Neuron (in vitro differentiated cells): ENCODE results near the gene IL18.

ENCODE experiments used
- H2AFZ ChIP-seq: one replicate; pipeline ENCODE4 v1.6.1; 2013; ENCODE audit warnings: low read depth, mild to moderate bottlenecking, inconsistent platforms, low read length, moderate library complexity
- H3K27me3 ChIP-seq: one replicate; pipeline ENCODE4 v1.6.1; 2013; ENCODE audit warnings: low read length; ENCODE audit not compliant: insufficient read depth
- H3K36me3 ChIP-seq: one replicate; pipeline ENCODE4 v1.6.1; 2013; ENCODE audit warnings: low read length; ENCODE audit not compliant: insufficient read depth
- H3K4me1 ChIP-seq: one replicate; pipeline ENCODE4 v1.6.1; 2013; ENCODE audit warnings: low read length; ENCODE audit not compliant: insufficient read depth
- H3K4me3 ChIP-seq: 2 replicates; pipeline ENCODE4 v1.5.1; 2013; ENCODE audit warnings: mild to moderate bottlenecking, low read length, moderate library complexity
- H3K9me3 ChIP-seq: one replicate; pipeline ENCODE4 v1.6.1; 2013; ENCODE audit warnings: low read length

Gene IL18

DNA sequence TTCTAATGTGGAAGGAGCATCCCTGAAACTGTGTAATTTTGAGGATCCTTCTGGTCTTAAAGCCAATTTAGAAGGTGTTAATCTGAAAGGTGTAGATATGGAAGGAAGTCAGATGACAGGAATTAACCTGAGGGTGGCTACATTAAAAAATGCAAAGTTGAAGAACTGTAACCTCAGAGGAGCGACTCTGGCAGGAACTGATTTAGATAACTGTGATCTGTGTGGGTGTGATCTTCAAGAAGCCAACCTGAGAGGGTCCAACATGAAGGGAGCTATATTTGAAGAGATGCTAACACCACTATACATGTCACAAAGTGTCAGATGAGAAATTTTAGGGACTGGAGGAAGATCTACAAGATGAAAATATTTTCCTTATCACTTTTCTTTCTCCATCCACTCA lies 19.0 kb upstream of the IL18 start:
- H3K4me1 ChIP-seq: no peaks in the 10 kb centered on the region
- H3K4me3 ChIP-seq: no peak overlapping the region
- H2AFZ ChIP-seq: no peak overlapping the region
- no peaks in the 10 kb centered on the region for H3K27me3 ChIP-seq
- peaks cover 2% of the 10 kb centered on the region for H3K9me3 ChIP-seq
- no peaks in the 10 kb centered on the region for H3K36me3 ChIP-seq

DNA sequence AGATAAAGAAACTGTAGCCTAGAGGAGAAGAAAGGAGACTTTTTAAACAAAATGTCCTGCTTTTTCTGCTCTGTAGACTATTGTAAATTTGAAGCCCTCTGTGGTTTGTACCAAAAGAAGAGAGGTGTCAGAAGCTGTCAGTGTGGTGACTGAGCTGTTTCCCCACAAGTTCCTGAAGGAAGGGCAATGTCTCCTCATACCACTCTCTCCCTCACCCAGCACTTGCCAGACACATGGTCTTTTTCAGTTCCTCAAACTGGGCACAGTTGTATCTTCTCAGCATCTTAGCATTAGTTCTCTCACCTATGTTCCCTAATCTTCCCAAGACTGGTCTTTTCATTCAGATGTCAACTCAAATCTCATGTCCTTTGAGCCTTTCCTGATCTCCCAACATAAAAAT lies 15.7 kb upstream of the IL18 start:
- Histone ChIP-seq H3K27me3 (no peaks in the 10 kb centered on the region), H3K4me3 (no peak overlapping the region), H2AFZ (no peak overlapping the region), H3K9me3 (peaks cover 2% of the 10 kb centered on the region), H3K4me1 (peaks cover 14% of the 10 kb centered on the region), H3K36me3 (no peaks in the 10 kb centered on the region)

DNA sequence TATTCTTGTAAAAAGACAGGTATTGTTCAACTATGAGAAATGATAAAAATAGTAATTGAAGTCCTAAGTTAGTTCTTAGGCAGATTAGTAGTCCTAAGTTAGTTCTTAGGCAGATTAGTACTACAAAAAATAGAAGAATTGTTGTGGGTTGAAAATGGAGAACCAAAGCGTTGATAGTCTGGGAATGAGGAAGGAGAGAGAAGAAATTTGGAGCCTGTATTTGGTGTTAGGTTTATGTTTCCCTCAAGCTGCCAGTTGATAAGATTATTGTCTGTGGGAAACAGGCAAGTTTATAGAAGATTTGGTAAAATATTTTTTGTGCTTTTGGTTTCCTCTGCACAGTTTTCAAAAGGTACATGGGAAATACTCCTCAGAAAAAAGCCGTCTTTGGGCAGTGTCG lies 15.0 kb upstream of the IL18 start:
- Histone ChIP-seq H3K4me1 (peaks cover 14% of the 10 kb centered on the region), H2AFZ (no peak overlapping the region), H3K36me3 (no peaks in the 10 kb centered on the region), H3K4me3 (no peak overlapping the region), H3K27me3 (no peaks in the 10 kb centered on the region), H3K9me3 (peaks cover 2% of the 10 kb centered on the region)

GRCh38 chr11:112178428-112178827 lies 14.5 kb upstream of the IL18 start:
- Histone ChIP-seq H3K27me3 (no peaks in the 10 kb centered on the region), H2AFZ (no peak overlapping the region), H3K4me1 (peaks cover 14% of the 10 kb centered on the region), H3K4me3 (no peak overlapping the region), H3K36me3 (no peaks in the 10 kb centered on the region), H3K9me3 (peaks cover 2% of the 10 kb centered on the region)

DNA sequence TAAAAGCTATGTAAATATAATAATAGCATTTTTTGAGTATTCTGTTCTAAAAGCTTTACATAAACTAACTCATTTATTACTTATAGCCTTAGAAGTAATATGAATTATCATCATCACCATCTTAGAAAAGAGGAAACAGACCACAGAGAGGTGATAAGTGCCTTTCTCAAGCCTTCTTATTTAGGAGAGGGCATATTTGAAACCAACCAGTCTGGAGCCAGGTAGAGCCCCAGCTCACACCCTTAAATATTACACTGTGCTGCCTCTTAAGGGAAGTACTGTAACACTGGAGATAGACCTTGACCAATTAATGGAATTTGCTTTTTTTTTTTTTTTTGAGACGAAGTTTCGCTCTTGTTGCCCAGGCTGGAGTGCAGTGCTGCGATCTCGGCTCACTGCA lies 13.7 kb upstream of the IL18 start:
- Histone ChIP-seq H3K4me3 (no peak overlapping the region), H3K27me3 (no peaks in the 10 kb centered on the region), H3K9me3 (peaks cover 2% of the 10 kb centered on the region), H3K36me3 (no peaks in the 10 kb centered on the region), H2AFZ (no peak overlapping the region), H3K4me1 (peaks cover 14% of the 10 kb centered on the region)

DNA sequence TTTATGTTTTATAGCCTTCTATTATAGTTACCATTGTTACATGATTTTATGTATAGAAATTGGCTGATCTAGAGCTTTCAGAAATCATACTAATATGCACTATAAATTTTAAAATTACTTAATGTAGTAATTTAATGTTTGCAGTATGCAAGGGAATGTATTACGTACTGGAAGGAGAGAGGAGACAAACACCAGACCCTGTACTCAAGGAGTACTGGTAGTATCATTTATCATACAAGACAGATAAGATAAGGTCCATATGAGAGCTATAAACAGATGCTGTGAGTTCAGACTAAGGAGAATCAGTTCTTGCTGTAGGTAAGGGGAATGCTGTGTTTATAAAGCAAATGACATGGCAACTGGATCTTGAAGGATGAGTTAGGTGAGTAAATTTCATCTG lies 12.2 kb upstream of the IL18 start:
- no peak overlapping the region for H2AFZ ChIP-seq
- no peaks in the 10 kb centered on the region for H3K36me3 ChIP-seq
- H3K4me1 ChIP-seq: peaks cover 14% of the 10 kb centered on the region
- no peaks in the 10 kb centered on the region for H3K9me3 ChIP-seq
- no peaks in the 10 kb centered on the region for H3K27me3 ChIP-seq
- no peak overlapping the region for H3K4me3 ChIP-seq

GRCh38 chr11:112175599-112175952 lies 11.7 kb upstream of the IL18 start:
- Histone ChIP-seq H3K4me3 (peak overlapping the region; percentile 46), H3K36me3 (no peaks in the 10 kb centered on the region), H3K27me3 (no peaks in the 10 kb centered on the region), H2AFZ (peak overlapping the region; percentile 47), H3K4me1 (peaks cover 14% of the 10 kb centered on the region), H3K9me3 (no peaks in the 10 kb centered on the region)

DNA sequence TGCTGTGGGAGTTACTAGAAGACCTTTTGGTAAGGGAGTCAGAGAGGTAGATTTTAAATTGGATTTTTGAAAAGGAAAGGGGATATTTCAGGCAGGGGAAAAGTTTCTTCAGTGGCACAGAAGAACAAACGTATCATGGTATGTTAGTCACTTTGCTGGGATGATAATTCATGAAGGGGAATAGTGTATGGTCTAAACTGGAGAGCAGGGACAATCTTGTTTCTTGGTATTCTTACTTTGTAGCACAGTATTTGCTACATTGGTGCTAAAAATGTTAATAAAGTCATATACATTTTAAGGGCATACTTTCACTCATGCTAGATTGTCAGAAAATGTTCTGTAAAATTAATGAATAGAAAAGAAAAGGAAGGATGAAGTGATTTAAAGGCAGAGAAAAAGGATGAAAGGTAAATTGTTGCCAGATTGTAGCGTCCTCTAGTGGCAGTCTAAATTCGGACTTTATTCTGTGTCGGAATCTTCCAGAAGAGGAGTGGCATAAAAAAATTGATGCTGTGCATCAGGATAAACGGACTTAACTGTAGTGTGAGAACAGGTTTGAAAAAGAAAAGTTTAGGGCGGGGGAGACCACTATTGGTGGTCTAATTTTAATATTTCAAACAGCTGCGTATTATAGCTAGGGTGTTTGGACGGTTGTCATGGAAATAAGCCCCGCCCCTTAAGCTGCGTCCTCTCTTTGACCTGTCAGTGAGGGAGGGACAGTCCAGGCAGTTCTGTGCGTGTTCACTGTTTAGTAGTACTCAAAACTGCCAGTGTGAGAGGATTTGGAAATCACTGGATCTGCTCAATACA lies 11.1 kb upstream of the IL18 start, which contains the start of gene BCO2:
Gene BCO2 (plus strand): TSS at position 724 of the 810 bp plus-strand sequence. CDS start 90 bp downstream, outside the sequence.
- no peaks in the 10 kb centered on the region for H3K36me3 ChIP-seq
- peaks cover 14% of the 10 kb centered on the region for H3K4me1 ChIP-seq
- H3K27me3 ChIP-seq: no peaks in the 10 kb centered on the region
- peak within 1 kb of the TSS; percentile 46 for H3K4me3 ChIP-seq
- peak within 1 kb of the TSS; percentile 47 for H2AFZ ChIP-seq
- no peaks in the 10 kb centered on the region for H3K9me3 ChIP-seq

- Histone ChIP-seq H3K27me3 (no peaks in the 10 kb centered on the region), H3K4me3 (no peak overlapping the region), H2AFZ (no peak overlapping the region), H3K9me3 (no peaks in the 10 kb centered on the region), H3K36me3 (no peaks in the 10 kb centered on the region), H3K4me1 (peaks cover 14% of the 10 kb centered on the region)
Measured at GRCh38 chr11:112173152-112173551, 9.3 kb upstream of the IL18 start.

DNA sequence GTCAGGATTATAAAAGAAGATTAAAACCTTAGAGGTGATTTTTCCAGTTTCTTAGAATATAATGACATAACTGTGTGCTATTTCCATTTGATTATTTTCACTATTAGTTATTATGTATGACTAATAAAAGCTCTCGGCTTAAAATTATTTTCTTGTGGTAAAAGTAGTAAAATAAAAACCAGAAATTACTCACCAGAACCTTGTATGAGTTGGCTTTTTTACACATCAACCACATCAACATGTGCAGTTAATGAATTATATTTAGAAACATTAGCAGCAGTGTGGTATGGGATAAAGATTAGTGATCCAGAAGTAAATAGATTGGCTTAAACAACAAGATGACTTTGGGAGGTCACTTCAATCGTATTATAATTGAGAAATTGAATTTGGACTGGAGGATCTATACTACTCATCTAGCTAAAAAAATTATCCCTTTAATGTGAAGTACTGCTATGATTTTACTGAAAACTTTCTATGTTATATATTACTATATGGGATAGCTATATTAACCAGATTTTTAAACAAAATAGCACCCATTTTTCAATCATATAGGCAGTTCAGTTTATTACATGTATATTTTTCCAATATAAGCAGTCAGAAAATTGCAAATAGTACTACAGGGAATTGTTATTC lies 8.6 kb upstream of the IL18 start:
- Histone ChIP-seq H3K27me3 (no peaks in the 10 kb centered on the region), H3K9me3 (no peaks in the 10 kb centered on the region), H3K4me3 (no peak overlapping the region), H3K36me3 (no peaks in the 10 kb centered on the region), H3K4me1 (peaks cover 14% of the 10 kb centered on the region), H2AFZ (no peak overlapping the region)

DNA sequence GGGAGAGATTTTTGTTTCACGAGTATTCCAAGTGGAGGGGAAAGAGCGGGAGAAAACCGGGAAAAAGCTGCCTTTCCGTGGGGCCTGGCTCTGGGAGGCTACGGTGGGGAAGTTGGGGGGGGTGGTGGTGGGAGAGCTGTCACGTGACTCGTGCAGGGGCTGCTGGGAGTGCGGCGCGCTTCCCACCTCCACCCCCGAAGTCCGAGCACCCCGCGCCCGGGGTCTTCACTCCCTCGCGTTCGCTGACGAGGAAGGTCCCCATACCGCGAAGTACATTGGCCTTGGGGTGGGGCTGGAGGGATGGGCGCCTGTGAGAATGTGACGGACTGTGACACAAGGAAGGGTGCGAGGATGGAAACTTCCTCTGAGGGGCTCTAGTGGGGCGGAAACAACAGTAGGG lies 3.3 kb upstream of the IL18 start, which contains the start of gene TEX12:
Gene TEX12 (plus strand): TSS at position 228 of the 400 bp plus-strand sequence. CDS start 1,897 bp downstream, outside the sequence.
- Histone ChIP-seq H3K27me3 (no peaks in the 10 kb centered on the region), H3K4me3 (no peak within 1 kb of the TSS), H2AFZ (no peak within 1 kb of the TSS), H3K4me1 (no peaks in the 10 kb centered on the region), H3K36me3 (no peaks in the 10 kb centered on the region), H3K9me3 (no peaks in the 10 kb centered on the region)

- no peaks in the 10 kb centered on the region for H3K36me3 ChIP-seq
- H3K27me3 ChIP-seq: no peaks in the 10 kb centered on the region
- no peak overlapping the region for H3K4me3 ChIP-seq
- no peaks in the 10 kb centered on the region for H3K9me3 ChIP-seq
- H3K4me1 ChIP-seq: no peaks in the 10 kb centered on the region
- H2AFZ ChIP-seq: no peak overlapping the region
Measured at GRCh38 chr11:112166562-112166961, 2.7 kb upstream of the IL18 start.

GRCh38 chr11:112165049-112165448 lies 1.2 kb upstream of the IL18 start:
- no peaks in the 10 kb centered on the region for H3K27me3 ChIP-seq
- no peaks in the 10 kb centered on the region for H3K4me1 ChIP-seq
- no peak overlapping the region for H2AFZ ChIP-seq
- no peak overlapping the region for H3K4me3 ChIP-seq
- H3K36me3 ChIP-seq: no peaks in the 10 kb centered on the region
- no peaks in the 10 kb centered on the region for H3K9me3 ChIP-seq
